CD4-positive, alpha-beta T cell treated with Interleukin-15 for 1 hour (primary cell): ENCODE measurements around the gene CCDC83.

Experiments
- DNase-seq: peaks from one replicate; pipeline ENCODE4 v3.0.0-alpha.2; 2020

Gene CCDC83

DNA sequence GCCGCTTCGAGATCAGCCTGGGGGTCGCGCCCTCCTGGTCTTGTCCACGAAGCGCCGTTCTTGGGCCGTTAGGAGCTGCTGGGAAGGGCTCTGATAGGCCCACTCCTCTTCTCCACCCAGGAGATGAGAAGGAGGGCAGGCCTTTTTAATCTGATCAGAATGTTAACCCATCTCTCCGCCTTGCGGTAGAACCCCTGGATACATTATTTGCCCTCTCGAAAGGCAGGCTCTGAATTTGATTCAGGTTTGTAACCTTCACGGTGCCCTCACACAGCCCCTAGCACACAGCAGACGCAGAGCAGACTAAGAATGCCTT is at the start of gene CCDC83:
TSS of gene CCDC83 (plus strand) at position 43 of the 316 bp plus-strand sequence. CDS start 9,741 bp downstream, outside the sequence.
- DNase-seq, result no peak

DNA sequence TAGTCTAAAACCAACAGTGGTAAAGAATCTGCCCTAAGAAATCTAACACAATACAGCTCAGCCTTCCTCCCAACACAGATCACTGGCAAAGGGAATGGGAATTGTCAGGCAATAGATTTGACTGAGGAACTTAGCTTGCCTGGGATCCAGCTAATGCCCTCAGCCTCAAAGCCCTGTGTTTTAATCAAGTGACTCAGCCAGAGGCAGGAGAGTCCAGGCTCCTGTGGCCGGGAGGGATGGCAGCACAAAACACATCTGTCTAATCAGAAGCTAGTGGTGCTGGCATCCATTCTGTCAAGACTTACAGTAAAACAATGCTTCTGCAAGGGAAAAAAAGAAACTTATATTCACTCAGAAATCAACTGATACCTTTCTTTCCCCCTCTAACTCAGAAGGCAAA is 49.8 kb upstream of the CCDC83 start:
- no peak for DNase-seq

DNA sequence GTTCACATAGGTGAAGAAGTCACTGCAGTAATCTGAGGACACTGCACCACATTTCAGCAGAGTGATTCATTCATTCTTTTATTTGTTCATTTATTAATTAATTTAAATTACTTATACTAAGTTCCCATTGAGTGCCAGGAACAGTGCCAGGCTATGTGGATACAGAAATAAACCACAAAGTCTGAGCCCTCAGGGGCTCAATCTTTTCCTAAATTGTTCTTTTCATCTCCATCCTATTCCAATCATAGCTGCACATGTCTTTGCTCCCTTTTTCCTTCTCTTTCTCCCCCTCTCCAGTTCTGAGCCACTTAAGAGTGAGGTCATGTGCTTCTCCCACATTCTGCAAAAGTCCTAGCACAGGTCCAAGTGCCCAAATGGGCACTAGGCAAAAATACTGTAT is 49.2 kb upstream of the CCDC83 start:
- no peak for DNase-seq

DNA sequence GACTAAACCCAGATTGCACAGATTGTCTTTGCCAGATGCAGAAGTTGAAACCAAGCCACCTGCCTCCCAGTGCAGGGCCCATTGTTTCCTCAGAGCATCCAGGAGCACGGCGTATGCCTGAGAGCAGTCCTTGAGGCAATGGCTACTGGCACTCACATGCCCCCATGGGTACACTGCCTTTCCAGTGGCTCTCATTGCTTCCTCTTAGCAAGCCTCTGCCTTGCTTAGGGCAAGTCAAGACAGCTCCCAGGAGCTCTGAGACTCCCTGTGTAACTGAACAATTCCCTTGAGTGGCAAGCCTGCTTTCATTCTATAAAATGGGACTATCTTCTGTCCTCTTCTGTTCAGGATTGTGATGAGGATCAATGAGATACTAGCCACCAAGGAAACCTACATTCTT is 48.3 kb upstream of the CCDC83 start:
- DNase-seq, result no peak

DNA sequence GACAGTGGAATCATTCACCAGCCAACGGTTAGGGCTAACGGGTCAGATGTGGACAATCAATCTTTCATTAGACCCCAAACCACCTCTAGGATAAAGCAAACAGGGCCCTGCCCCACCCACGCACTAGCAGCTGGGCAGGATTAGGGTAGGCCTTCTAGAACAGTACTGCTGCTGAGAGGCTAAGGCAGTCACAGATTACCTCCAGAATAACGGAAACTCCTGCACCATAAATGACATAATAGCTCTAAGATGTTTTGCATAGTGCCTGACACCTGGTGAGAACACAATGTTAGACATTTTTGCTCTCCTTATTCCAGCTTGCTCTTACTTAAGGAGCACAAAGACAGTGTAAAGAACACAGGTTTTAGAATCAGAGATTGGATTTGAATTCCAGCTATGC is 46.0 kb upstream of the CCDC83 start:
- DNase-seq, result no peak

DNA sequence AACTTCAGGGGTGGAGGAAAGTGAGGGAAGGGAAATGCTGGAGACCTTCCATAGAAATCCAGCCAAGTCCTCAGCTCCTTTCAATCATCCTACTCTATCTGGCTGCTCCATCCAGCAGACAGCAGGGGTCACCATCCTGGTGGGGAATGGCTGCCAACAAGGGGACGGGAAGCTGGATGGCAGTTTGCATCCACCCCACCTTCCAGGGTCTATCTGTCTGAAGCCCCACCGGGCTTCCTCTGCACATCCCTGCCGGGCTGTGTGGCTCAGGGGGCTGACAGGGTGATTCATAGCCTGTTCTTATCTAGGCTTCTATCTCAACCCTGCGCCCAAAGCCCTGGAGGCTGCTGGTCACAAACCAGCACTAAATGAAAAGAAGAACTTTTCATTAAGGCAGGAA is 45.3 kb upstream of the CCDC83 start:
- peak; percentile 25 for DNase-seq

DNA sequence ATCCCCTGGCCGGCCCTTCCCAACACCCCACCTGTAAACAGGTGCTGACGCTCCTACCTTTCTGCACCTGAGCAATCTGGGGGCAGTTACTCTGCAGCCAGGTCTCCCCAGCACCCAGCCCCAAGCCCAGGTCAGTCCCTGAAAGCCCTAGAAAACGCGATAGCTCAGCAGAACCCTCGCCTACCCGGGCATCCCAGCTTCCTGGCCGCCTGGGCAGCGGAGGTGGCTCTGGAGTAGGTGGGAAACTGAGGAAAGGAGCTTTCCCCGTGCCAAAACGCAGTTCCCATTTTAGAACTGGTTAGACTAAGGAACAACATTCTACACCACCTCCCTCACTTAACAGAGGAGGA is 44.7 kb upstream of the CCDC83 start:
- no peak for DNase-seq

DNA sequence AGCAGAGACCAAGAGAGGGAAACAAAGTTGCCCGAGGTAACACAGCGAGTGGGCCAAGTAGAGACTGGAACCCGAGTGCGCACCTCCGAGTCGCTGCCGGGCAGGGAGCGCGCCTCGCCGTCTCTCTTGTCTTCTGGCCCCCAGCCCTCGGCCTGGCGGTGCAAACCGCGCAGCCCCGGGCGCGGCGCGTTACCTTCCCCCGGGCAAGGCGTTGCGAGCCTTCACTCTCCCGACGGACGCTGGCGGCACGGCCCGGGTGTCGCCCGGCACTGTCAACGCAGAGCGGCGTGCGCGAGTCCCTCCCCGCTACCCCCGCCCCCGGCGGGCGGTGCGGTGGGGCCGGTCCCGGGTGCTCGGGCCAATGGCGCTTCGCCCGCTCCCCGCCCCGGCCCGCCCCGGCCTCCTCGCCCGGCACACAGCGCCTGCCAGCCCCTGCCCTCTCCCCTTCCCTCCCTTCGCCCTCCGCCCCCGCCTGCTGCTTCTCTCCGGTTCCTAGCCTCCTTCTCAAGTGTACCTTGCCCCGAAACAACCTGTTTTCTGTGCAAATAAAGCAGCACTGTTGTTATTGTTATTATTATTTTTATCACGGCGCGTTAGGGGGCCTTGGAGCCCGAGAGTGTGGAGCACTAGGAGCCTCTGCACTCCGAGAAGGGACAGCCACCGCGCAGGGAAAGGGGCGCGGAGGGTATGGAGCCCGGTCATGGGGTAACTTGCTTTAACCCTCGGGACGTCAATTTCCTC is 44.1 kb upstream of the CCDC83 start, which contains the start of gene SYTL2:
TSS of gene SYTL2 (minus strand) at position 271 of the 741 bp plus-strand sequence. CDS start 53,416 bp downstream, outside the sequence.
- DNase-seq, result peak; percentile 77

DNA sequence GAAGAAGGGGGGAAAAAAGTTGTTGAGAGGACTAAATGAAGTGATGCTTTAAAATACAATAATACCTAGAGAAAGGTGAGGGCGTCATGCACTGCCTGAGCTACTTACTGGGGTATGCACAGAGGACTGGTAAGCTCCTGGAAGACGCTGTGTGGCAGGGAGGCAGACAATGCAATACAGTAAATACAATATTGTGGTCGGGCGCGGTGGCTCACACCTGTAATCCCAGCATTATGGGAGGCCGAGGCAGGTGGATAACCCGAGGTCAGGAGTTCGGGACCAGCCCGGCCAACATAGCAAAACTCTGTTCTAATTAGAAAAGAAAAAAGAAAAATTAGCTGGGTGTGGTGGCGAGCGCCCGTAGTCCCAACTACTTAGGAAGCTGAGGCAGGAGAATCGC is 43.6 kb upstream of the CCDC83 start:
- DNase-seq, result no peak

DNA sequence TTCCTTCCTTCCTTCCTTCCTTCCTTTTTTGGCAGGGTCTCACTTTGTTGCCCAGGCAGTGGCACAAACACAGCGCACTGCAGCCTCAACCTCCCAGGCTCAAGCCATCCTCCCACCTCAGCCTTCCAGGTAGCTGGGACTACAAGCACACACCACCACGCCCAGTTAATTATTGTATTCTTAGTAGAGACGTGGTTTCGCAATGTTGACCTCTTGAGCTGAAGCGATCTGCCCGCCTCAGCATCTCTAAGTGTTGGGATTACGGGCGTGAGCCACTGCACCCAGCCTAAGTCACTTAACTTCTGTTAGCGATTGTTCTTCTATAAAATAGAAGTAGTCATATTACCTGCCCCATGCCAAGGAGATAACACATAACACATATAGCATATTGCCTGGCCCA is 41.5 kb upstream of the CCDC83 start:
- DNase-seq, result no peak

DNA sequence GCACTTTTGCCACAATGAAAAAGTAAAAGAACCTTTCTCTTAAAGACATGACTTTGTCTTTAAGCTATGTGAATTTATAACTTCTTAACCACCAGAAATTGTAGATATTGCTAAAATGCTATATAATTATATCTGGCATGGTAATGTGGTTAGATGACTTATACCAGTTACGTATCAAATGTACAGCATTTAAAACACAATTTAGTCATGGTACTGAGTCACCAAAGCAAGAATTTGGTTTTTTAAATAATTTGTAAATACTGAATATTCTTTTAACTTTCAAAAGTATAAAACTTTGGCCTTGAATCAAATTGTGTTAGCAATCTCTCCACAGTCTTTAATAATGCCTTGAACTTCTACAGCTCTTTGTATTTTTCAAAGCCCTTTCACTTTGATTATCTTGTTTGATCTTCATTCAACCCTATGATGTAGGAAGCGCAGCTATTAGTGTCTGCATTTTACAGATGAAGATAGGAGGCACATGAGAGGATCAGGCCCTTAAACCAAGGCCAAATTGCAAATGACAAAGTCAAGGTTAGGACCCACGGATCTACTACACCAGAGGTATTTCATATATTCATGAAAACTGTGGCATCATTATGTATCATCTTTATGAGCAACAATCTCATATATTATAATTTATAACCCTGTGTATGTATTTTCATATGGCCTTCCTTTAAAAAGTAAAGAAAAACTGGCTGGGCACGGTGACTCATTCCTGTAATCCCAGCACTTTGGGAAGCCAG is 39.8 kb upstream of the CCDC83 start:
- DNase-seq, result no peak

DNA sequence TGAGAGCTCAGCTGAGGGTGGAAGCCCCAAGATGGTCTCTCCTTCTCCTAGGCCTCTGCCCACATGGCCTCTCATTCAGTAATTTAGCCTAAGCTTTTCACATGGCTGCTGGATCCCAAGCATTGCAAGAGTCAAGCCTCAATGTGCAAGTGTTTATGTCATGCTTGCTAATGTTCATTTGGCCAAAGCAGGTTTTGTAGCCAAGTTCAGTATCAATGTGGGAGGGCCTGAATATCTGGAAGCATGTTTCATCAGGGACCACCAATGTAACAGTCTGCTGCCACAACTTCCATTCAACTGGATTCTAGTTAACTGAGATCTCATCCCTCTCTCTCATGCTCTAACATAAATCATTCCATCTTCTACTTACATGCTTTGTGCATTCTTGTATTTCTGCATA is 35.7 kb upstream of the CCDC83 start:
- DNase-seq, result no peak

DNA sequence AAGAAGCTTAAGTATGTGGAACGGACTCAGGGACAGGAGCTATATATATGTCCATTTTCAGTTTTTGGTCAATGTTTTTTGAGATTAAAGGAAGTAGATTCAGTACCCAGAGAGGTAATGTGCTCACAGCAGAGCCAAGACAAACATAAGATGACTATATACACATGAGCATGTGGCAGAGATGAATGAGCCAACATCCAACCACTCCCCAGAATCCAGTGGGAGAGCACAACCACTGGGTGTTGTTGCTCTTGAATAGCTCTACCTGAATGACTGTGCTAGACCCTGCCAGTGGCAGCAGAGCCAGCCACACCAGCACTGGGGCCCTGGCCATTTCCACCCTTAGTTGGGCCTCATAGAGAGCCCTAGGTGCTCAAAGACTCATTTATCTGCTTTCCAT is 33.5 kb upstream of the CCDC83 start:
- DNase-seq, result no peak

DNA sequence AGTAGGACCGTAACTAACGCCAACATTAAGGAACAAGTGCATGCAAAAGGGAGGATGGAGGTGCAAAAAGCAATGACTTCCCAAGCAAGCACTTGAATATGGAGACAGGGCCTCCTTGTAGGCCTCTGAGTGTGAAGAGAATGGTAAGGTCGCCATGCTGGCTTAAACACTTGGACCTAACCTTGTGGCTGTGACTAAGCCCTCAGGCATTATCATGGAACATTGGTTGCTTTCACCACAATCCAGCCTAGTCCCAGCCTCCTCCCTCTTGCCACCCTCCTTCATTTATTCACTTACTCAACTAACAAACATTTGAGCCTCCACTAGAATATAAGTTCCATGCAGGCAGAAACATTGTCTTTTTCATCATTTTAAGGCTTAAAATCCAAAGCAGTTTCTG is 32.4 kb upstream of the CCDC83 start:
- DNase-seq, result no peak

DNA sequence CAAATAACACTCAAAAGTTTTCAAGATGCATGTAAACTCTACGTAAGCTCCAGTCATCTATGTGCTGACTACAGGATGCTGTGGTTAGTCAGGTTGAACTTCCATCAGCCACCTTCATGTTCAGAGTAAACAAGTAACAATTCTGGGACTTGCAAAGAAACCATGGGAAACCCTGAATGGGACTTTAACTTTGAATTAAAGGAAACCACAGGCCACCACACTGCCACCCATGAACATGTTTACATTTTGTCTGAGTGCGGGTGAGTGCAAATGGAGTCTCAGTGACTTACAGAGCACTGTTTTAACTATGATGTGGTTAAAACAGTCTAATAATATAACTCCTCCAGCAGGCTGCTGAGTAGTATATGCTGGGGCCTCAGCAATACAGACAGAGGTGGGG is 31.4 kb upstream of the CCDC83 start:
- peak; percentile 77 for DNase-seq

DNA sequence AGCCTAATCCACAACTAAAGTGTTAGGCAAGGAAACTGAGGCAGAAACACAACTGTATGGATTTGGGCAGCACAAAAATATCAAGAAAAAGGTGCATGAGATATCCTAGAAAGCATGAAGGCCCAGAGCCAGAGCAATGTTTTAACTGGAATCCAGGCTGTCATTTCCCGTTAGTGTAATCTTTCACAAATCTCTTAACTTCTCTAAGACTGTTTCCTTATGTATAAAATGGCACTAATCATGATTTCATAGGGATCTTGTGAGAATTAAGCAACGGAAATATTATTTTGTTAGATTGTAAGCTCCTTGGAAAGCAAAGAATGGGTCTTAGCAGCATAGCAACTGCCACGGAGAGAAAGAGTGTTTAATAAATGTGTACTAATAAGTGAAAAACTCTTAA is 29.6 kb upstream of the CCDC83 start:
- no peak for DNase-seq

DNA sequence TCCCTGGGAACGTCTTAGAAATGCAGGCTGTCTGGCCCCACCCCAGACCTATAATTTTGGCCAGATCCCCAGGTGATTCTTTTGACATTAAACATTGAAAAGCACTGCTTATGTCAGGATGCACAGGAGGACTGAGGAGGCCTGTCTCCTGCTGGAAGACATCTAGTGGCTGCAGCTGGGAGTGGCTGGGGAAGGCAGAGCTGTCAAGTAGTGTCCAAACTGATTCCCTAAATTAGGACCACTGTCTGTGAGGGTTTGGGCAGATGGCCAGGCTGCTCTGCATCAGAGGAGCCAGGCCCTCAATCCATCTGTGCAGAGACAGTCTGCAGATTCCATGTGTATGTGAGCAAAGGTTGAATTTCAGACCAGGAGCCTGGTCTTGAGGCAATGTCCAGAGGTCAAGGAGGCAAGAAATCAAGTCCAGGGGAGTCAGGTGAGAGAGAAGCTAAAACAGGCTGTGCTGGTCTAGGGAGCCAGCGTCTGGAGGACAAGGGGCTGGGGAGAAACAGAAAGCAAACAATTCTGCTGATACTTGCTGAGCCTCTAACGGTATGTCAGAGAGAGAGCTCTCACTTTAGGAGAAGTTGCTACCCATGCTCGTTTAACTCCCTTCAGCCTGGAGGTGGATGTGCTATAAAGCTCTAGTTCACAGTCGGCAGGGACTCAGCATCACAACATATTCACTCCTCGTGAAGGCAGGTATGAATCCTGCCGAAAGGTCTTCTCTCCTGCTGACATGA is 28.9 kb upstream of the CCDC83 start:
- DNase-seq, result no peak

DNA sequence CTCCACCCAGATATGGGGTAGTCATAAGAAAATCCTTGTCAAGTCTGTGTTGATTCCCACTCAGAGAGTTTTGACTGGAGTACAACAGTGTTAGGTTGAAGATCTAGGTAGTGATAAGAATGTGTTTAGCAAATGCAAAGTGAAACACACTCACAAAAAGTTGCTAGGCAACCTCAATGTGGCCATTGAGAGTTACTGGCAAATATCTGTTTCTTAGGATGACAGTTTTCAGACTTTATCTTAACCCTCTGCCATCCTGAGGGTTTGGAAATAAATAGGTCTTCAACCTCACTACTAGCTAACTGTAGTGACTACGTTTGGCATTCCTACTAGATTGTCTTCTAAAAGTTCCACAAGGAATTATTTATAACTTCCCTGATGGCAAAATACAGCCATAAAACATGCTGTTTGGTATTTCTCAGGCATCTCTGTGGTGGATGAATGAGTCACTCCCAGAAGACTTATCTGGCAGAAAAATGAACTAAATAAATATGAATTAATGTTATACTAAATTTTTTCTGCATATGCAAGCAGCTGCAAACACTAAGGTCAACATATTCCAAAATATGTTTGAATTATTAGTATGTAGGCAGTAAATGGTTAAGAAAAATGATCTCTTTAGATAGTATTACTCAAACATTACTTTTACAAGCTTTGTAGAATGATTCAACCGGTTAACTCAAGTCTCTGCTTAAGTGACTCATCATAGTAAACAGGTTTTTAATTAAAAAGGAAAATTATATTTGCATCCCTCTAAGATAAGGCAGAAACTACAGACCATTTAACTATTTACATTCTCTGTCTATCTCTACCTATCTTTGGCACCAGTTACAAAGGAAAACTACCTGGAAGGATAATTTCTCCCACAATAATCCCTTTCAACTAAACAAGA is 27.2 kb upstream of the CCDC83 start:
- DNase-seq, result no peak

DNA sequence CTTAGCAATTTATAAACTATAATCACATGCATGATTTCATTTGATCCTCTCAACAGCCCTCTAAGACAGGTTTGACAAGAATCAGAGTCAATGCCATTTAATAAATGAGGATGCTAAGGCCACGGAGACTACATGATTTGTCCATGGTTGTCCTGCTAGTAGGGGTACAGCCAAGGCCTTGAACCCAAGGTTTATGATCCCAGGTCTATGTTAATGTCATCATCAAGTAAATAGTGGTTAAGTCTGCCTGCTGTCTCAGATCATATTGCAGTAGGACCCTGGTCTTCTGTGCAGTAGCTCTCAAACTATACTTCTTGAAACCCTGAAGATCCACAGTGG is 26.6 kb upstream of the CCDC83 start:
- no peak for DNase-seq

DNA sequence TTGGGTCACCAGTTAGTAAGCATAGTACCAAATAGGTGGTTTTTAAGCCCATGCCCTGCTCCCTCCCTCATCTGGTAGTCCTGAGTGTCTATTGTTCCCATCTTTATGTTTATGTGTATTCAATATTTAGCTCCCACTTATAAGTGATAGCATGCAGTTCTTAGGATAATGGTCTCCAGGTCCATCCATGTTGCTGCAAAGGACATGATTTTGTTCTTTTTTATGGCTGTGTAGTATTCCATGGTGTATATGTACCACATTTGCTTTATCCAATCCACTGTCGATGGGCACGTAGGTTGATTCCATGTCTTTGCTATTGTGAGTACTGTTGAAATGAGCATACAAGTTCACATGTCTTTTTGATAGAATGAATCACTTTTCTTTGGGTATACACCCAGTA is 26.0 kb upstream of the CCDC83 start:
- DNase-seq, result no peak

DNA sequence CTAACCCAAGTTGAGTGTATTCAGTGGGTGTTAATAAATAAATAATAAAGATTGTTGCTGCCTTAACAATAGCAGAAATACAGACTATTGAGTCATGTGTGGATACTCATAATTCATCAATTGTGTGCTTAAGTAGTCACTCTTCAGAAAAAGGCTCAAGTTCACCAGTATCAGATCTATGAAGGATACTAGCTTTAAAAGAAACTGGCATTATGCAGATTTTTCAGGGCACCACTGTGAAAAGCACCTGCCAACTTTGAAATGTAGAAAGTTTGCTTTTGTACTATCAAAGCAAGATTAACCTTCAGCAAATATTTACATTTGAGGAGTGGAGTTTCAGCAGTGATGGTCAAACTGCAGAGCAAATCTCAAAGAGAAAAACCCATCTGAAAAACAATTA is 24.1 kb upstream of the CCDC83 start:
- no peak for DNase-seq

DNA sequence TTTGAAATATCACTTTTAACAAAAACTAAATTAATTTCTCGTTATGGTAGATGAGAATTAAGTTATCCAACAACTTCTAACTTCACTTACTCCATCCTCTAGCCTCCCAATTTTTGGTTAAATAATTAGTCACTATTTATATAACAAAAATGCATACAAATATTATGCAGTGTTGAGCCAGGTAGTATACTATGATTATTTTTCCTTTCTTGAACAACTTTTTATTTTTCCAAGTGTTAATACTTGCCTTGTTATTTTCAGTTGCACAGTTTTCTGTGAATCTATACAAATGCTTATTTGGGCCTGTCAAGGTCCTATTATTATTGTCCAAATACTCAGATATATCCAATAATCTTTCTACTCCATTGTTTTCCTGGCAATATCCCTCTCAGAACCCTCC is 19.9 kb upstream of the CCDC83 start:
- no peak for DNase-seq

DNA sequence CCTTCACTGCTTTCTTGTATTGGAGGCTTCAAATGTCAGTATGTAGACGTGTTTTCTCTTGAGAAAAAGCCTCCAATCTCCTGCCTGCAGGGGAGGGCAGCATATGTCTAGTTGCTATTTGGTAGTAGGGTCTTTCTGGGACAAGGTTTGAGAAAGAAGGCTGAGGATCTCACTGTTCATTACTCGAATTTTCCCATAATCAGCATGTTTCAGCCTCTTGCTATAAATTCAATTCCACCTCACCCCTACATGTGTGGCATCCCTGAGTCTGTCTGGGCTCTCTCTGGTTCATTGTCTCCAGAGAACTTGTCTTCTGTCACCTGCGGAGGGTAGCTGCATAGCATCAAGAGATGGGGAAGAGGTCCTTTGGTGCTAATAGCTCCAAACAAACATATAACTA is 19.5 kb upstream of the CCDC83 start:
- DNase-seq, result no peak
